HT1080 (cell line): ENCODE data around the gene L3MBTL2. TPM values are rescaled to one million over a fixed set of nuclear protein-coding genes. Genes with fewer than 3 reads are reported as not detected.

ENCODE experiments used
- DNase-seq: peaks from one replicate; pipeline ENCODE4 v3.0.0-alpha.2; 2015; ENCODE audit warnings: low read depth
- small RNA-seq: library from RNA; depleted of rRNA; stranded (forward); fragments of <200 nt; gene quantifications from one replicate; pipeline ENCODE3, GENCODE V24; 2014
- total RNA-seq: library from RNA; depleted of rRNA; stranded (reverse); fragments of >200 nt; shearing (Covaris generic); gene quantifications from 2 replicates; pipeline ENCODE4 v1.2.3, GENCODE V29; 2014; rRNA removed

The L3MBTL2 gene
- total RNA-seq, 1 experiment from 2014 or later: 25.6 TPM

- no peak for DNase-seq
These were observed 62.8 kb downstream of the L3MBTL2 start for GRCh38 chr22:41267958-41268357.

GRCh38 chr22:41271787-41272186 is 66.7 kb downstream of the L3MBTL2 start:
- DNase-seq: no peak

- no peak for DNase-seq
These were observed 68.0 kb downstream of the L3MBTL2 start for GRCh38 chr22:41273128-41273527.

DNA sequence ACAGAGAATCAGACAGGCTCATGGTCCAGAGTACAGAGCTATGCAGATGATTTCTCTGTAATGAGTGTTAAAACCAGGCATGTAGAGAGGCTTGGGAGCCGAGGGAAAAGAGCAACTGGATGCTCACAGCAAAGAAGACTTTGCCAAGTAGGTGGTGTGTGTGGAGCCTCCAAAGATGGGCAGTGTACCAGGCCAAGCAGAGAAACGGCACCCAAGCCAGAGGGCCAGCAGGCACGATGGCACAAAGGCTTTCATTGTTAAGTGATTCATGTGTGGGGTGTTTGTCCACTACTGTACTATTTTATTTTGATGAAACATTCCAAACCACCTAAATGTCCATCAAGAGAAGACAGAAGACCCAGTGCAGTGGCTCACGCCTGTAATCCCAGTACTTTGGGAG is 69.7 kb downstream of the L3MBTL2 start:
- DNase-seq: no peak

GRCh38 chr22:41280065-41280464 is 75.0 kb downstream of the L3MBTL2 start:
- no peak for DNase-seq

DNA sequence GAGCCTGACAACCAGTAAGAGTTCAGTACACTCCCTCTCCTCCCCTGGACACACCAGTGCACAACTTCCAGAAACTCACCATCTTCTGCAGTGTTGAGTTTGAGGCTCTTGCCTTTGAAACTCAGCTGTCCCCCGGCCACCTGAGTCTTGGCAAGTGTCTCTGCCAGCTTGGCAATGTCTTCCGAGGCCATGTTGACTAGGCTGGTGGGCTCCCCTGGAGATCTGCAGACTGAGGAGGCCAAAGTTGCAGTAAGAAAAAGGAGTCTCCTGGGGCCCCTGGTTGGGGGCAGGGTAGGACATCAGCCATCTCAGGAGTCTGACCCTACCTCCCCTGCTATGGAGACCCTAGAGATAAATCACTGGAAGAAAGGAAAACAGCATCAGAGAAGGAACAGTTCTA is 75.7 kb downstream of the L3MBTL2 start:
- DNase-seq: no peak

Small RNAs within 50 kb of the gene (small RNA-seq; reads per million reads assigned to genes)
- gene MIR6889 (not detected), gene RNU6-375P (not detected)

Other genes starting within 250 kb of the L3MBTL2 start
- 20.9 and 21.0 TPM in 2 replicates for gene EP300, start 112.7 kb upstream of the L3MBTL2 start, total RNA-seq
- not detected in 2 replicates for gene CHADL, start 35.6 kb downstream of the L3MBTL2 start, total RNA-seq
- 189 and 198 TPM in 2 replicates for gene RANGAP1, start 80.9 kb downstream of the L3MBTL2 start, total RNA-seq
- gene ZC3H7B, start 96.2 kb downstream of the L3MBTL2 start, total RNA-seq: 55.7 and 58.7 TPM in 2 replicates
- gene TEF, start 176.6 kb downstream of the L3MBTL2 start, total RNA-seq: 4.1 and 6.7 TPM in 2 replicates
- gene TOB2, start 241.5 kb downstream of the L3MBTL2 start, total RNA-seq: 14.2 and 23.8 TPM in 2 replicates